HG03342 (cell line): ENCODE results near the gene TRIM63.
A peak's percentile ranks its signal among the peaks of the same experiment; 100 is the strongest.
"Not testable (repeated sequence)": the region's sequence is repeated elsewhere in the genome, so short reads cannot be mapped to it uniquely, and the experiment has no call there.

Experiments
- ATAC-seq: cut with Tn5 transposase; IDR thresholded peaks from one replicate; pipeline ENCODE4 v1.9.1; 2021; ENCODE audit warnings: mild to moderate bottlenecking, moderate library complexity; ENCODE audit not compliant: unreplicated experiment

Gene TRIM63

DNA sequence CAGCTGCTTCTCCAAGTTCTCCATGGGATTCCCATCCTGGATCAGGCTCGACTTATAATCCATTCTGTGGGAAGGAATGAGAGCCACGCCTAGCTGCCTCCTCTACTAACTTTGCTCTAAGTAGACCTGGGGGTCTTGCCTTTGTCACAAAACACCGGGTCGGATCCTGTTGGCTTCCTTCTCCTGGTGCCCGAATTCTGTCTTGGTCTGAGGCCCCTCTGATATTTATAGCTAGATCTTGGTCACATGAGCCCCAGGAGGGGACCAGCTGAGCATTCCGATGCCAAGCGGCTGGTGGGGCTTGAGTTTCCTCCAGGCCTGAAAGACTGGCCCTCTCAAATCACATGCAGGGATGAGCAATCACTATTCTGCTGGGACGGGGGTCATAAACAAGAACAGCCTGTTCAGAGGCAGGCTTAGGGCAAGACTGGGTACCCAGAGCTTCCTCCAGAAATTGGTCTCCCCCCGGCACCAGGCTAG lies at the start of gene TRIM63:
Gene TRIM63 (minus strand): TSS at position 199 of the 480 bp plus-strand sequence. CDS start 136 bp downstream, at position 63.
- no peak for ATAC-seq

DNA sequence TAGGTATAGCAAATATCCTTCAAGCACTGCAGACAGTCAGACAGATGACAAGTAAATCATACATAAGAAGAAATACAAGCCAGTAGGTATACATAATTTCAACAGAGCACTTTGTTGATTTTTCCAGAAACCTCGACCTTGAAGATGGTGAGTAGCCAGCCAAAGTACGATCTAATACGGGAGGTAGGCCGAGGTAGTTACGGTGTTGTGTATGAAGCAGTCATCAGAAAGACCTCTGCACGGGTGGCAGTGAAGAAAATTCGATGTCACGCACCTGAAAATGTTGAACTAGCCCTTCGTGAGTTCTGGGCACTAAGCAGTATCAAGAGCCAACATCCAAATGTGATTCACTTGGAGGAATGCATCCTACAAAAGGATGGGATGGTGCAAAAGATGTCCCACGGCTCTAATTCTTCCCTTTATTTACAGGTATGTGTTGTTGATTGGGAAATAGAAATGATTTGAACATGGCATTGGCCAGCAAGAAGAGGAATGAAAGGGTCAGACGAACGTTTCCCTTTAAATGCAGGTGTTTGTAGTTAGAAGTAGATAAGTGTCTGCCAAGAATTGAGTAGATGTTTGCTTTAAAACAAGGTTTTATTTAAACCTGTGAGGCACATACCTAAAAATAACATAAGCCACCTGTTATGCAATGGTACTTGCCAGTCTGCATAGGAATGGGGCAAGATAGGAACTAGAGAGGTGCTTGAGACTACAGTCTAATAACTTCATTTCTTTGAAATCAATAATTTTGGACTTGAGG lies 46.9 kb upstream of the TRIM63 start:
- no peak for ATAC-seq

DNA sequence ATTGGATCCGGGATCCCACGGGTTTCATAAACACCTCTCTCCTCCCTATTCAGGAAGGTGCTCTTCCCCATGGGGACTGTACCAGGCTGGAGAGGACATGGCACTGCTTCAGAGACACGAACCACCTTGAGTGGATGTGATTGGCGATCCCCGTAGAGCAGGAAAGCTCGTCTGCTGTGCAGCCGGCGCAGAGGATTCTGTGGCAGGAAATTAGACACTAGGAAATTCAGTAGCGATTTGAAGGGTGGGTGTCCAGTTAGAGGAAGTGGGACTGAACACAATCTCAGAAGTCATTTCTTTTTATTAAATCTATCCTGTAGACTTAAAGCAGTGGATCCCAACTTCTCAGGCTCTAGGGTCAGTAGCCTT lies 45.0 kb upstream of the TRIM63 start:
- no peak for ATAC-seq

DNA sequence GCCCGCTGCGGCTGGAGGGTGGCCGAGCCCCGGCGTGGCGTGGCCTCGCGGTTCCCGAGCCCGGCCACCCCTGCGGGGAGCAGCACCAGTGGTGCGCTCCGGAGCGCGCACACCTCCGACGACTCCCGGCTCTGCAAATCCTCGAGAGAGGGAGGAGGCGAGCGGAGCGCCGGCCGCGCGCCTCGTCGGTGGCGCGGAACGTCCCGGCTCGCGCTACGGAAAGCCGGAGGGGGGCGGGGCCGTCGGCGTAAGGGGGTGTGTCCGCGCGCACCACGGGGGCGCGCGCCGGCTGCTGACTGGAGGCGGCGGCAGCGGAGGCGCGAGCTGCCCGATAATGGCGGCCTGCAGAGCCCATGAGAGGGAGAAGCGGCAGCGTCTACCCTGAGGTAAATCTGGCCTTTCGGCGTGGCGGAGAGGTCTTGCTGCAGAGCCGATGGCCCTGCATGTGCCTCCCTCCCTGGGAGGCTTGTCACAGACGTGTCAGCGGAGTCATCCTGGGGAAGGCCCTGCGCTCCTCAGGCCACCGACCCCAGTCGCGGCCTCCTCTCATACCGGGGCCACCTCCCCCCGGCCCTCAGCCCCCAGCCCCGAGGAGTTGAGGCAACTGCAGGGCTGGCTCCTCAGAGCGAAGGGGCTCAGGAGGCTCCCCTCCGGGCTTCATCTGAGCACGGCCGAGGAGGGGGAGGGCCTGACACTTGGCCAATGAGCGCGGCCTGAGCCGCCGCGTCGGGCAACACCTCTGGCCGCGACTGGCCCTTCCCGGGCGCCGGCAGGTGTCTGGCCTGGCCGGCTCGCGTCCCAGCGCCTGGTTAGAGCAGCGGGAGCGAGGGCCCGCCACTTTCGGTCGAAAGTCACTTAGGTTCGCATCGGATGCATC lies 44.3 kb upstream of the TRIM63 start, which contains the start of gene PDIK1L:
Gene PDIK1L (plus strand): TSS at position 295 of the 877 bp plus-strand sequence. CDS start 2,485 bp downstream, outside the sequence.
- ATAC-seq, result peak; percentile 70

DNA sequence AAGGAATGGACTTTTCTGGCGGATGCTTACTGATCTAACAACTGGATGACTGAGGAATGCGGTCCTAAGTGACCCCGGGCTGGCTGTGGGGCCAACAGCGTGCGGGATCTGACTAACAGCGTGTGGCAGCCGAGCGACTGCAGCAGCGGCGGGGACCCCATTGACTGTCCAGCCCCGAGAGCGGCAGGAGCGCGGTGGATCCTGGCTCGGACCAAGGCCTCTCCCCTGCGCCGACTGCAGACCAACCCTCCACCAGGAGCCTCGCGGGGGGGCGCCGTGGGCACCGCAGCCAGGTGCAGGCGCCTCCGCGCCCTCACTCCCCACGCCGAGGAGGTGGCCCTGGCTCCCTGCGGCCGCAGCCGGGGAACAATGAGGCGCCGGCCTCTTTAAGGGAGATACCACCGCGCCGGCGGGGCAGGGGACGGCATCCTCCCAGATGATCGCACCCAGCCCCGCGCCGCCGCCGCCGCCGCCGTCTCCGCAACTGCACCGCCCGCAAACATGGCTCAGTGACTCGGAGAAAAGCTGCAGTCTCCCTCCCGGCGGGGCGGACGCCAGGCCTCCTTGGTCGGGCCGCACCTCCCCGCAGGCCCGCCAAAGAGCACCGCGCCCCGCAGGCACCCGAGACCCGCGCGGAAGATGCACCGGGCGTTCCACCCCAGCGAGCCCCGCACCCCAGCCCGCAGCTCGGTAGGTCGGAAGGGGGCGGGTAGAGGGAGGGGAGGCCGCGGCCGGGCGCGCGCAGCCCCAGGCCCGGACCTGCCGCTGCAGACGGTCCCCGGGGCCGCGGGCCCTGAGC lies 43.5 kb upstream of the TRIM63 start:
- peak; percentile 52 for ATAC-seq

DNA sequence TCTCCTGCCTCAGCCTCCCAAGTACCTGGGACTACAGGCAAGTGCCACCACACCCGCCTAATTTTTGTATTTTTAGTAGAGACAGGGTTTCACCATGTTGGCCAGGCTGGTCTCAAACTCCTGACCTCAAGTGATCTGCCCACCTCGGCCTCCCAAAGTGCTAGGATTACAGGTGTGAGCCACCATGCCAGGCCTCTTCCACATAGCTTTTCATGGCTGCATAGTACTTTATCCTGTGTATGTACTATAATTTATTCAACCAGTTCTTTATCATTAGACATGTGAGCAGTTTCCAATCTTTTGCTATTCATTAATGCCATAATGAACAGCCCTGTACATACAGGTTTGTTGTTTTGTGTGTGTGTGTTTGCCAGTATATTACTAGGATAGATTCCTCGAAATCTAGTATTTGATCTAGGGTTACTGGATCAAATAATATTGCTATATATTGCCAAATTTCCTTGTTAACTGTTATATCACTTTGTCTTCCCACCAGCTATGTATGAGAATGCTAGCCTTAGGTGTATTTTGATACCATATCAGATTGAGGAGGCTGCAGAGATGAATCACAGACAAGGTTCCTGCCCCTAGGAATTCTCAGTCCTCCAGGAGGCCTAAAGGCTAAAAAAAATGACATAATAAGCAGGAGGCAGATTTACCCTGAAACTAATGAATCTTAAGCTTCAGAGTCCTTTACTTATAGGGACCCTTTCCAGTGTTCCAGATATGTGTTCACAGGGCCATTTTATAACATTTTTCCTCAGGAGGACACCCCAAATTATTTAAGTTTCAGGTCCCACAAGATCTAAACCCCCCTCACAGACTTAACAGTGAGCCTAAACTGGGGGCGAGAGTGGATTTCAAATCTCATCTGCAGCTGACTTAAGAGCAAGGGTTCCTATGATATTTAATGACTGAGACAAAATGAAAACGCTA lies 42.1 kb upstream of the TRIM63 start:
- no peak for ATAC-seq

DNA sequence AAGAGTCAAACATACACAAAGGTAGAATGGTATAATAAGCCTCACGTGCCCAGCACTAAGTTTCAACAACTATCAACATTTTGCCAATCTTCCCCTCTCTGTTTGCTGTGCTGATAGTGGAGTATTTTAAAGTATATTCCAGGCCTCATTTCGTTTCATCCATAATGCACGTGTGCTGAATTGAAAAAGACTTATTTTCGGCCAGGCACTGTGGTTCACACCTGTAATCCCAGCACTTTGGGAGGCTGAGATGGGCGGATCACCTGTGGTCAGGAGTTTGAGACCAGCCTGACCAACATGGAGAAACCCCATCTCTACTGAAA lies 37.8 kb upstream of the TRIM63 start:
- not testable (repeated sequence) for ATAC-seq

DNA sequence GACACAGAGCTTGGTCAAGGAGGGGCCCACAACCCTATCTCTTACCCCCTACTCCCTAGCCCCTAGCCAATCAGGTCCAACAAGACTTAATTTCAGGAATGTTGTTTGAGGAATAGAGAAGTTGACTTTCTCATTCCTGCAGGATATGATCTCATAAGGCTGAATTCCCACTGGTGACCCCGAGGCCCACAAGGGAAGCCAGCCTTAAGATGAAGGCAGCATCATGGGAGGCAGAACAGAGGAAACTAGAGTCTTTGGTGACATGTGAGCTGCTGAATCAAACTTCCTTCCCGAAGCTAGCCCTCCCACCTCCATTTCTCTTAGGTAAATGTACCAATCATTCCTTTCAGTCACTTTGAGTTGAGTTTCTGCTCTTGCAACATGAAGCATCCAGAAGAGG lies 35.1 kb upstream of the TRIM63 start:
- ATAC-seq, result no peak

DNA sequence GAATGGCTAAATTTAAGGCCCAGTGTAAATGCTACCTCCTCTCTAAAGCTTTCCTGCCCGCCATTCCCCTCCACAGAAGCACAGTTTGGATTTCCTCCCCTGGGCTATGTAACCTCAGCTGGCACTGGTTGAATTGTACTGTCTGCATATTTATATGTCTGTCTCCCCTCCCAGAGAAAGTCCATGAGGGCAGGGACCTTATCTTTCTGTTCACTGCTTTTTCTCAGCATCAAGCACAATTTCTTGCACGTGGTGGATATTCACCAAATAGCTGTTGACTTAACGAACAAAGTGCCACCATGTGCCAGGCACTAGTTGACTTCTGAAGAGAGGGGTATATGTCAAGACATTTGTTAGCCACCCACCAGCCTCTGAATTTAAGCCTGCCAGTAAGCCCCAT lies 34.7 kb upstream of the TRIM63 start:
- no peak for ATAC-seq

DNA sequence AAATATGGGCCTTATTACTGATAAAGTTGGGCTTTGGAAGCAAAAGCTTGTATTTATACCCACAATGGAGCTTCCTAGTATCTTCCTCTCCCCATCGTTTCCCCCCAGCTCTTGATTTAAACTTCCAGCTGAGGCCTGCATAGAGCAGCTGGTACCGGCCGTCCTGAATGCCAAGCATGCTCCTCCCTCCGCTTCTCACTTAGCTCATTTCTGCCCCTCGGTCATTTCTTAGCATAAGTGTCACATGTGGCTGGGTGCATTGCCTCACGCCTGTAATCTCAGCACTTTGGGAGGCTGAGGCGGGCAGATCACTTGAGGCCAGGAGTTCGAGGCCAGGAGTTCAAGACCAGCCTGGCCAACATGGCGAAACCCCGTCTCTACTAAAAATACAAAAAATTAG lies 32.8 kb upstream of the TRIM63 start:
- ATAC-seq, result not testable (repeated sequence)

DNA sequence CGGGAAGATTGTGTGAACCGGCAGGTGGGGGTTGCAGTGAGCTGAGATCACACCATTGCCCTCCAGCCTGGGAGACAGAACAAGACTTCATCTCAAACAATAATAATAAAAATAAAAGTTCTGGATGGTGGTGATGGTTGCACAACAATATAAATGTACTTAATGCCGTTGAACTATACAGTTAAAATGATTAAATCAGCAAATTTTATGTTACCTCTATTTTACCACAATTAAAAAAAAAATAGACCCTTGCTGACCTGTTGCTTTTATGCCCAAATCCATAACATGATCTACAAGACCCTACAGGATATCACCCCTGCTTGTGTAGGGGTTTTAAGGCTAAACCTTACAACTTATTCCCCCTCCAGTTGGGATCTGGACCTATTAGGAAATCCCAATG lies 32.4 kb upstream of the TRIM63 start:
- no peak for ATAC-seq

DNA sequence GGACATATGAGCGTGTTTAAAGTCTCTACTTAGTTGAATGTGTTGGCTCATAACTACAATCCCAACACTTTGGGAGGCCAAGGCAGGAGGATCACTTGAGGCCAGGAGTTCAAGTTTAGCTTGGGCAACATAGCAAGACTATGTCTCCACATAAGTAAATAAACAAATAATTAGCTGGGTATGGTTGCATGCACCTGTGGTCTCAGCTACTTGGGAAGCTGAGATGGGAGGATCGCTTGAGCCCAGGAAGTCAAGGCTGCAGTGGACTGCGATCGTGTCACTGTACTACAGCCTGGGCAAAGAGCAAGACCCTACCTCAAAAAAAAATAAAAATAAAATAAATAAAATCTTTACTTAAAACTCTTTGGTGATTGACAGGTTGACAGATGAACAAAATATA lies 31.2 kb upstream of the TRIM63 start:
- ATAC-seq, result no peak

DNA sequence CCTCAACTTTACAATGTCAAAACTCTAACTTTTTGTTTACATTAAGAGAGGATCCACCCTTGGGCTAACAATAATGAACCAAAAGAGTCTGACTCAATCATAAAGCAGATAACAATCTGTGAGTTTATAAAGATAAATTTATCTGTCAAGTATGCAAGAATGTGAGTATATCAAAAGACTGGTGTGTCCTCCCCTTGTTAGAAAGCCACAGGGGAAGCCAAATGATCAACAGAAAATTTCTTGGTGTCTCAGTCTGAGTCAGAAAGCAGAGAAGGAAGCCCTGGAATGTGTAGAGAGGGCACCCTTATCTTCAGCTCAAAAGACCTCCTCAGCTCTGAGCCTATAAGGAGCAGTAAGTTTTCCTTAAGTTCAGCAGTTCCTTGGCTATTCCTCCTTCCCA lies 30.3 kb upstream of the TRIM63 start:
- ATAC-seq, result no peak

DNA sequence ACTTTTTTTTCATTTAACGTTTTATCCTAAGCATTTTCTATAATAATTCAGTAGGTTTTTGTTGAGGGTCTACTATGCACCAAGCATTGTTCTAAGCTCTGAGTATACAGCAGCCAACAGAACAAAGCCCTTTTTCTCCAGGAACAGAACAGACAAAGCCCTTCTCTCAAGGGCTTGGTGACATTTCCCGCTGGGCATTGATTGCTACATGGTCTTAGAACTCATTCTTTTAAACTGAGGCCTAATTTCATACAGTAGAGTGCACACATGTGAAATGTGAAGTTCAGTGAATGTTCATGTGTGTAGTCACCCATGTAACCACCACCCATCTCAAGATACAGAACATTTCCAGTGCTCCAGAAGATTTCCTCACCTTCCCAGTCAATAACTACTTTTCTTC lies 29.0 kb upstream of the TRIM63 start:
- no peak for ATAC-seq

DNA sequence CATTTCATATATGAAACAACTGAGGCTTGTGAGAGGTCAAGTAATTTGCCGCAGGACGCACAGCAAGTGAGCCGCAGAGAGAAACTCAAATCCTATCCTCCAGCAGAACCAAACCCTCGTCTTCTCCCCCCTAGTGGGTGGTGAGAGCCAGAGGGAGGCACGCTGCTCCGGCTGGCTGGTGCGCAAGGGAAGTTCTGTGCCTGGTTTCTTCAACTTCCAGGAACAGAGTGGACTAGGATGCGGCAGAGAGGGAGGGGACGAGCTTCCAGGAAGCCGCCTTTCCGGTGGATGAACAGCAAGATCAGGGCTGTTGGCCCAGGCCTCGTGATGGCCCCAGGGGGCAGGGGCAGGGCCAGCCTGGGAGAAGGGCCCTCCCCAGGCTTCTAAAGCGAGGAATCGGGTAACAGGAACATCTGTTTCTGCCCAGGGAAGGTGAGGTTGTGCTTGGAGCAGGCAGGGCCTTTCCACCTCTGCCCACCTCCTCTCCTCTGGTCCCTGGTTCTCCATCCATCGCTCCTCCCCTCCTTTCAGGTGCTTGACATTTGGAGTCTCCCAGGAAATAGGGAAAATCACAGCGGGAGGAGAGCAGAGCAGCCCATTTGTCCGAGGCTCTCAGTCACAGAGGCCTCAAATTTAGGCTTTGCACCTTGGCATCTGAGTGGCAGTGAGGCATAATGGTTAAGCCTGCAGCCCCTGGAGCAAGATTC lies 27.4 kb upstream of the TRIM63 start:
- no peak for ATAC-seq

DNA sequence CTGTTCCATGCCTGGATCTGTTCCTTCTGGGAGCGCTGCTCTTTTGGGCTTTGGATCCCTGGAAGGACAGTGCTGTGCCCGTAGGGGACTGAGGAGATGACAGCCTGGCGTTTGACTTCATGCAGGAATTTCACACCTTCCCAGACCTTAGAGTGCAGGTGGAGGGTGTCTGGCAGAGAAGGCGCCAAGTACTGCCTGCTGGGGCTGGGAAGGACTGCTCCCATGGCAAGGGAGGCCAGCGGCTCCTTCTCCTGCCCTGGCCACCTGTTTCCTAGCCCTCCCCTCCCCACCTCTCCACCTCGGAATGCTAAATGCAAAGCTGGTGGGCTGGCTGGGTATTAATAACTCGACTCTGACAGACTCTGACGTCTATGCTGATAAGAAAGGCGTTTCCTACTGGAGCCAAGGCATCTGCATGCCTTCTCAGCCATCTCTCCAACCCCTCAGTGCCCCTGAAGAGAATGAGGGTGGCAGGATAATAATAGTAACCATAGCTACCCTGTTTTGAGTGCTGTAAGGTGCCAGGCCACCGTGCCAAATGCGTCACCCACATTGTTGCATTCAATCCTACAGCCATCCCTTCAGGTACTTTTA lies 26.7 kb upstream of the TRIM63 start:
- no peak for ATAC-seq

DNA sequence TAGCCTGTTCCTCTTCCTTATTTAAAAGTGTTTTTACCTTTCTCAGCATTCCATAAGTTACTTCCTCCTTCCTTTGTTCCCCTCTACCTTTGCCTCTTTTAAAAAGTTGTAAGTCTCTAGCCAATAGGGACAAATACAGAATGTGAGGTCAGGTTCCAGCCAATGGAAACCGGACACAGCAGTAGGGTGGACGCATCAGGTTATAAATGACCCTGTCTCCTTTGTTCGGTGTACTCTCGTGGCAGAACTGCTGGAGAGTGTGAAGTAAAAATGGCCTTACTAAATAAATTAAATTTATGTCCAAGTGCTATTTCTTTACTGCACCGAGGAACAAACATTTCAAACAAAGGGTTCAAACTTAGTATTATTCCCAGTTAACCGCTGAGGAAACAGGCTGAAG lies 26.1 kb upstream of the TRIM63 start:
- not testable (repeated sequence) for ATAC-seq

DNA sequence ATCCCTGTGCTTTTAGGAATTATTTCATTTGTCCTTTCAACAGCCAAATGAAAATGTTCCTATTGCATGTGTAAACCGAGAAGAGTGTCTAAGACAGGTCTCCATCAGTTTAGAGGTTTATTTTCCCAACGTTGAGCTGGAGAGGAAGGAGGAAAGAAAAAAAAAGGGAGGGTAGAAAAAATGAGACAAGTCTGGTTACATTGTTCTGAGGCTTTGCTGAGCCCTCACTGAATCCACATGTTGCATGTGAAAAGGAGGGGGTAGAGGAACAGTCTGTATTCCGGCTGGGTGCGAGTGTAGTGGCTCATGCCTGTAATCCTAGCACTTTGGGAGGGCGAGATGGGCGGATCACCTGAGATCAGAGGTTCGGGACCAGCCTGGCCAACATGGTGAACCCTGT lies 25.0 kb upstream of the TRIM63 start:
- ATAC-seq, result no peak

DNA sequence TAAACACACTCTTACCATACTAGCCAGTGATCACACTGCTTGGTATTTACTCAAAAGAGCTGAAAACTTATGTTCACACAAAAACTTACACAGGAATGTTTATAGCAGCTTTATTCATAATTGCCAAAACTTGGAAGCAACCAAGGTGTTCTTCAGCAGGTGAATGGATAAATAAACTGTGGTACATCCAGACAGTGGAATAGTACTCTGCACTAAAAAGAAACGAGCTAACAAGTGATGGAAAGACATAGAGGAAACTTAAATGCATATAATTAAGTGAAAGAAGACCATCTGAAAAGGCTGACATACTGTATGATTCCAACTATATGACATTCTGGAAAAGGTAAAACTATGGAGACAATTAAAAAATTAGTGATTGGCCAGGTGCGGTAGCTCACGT lies 23.5 kb upstream of the TRIM63 start:
- no peak for ATAC-seq
